PC-3 (cell line): ENCODE results near the gene RAD21L1.

Source experiments
- CTCF ChIP-seq: fragments of 300-600 bp; sonication (generic); conservative IDR thresholded peaks from 2 replicates; pipeline ENCODE4 v1.5.1; 2017; ENCODE audit warnings: antibody characterized with exemption, low read depth, mild to moderate bottlenecking, low read length
- EZH2 ChIP-seq: fragments of 300-600 bp; sonication (generic); IDR thresholded peaks from one replicate; pipeline ENCODE4 v1.6.1; 2017; ENCODE audit warnings: antibody characterized with exemption, mild to moderate bottlenecking, low read length; ENCODE audit not compliant: unreplicated experiment

GRCh38 chr20:1240549-1240948 is 14.7 kb downstream of the RAD21L1 start:
- TF ChIP-seq CTCF (no peak), EZH2 (no peak)
